K562 (cell line): ENCODE data around the gene PLCB1. TPM values are rescaled to one million over a fixed set of nuclear protein-coding genes. Genes with fewer than 3 reads are reported as not detected.

Experiments
- ATAC-seq: fragments of 200-7000 bp; cut with Tn5 transposase; 3 replicates; pipeline ENCODE4 v1.9.1; 2020; ENCODE audit warnings: moderate library complexity
- BruUV-seq: library from RNA; stranded (reverse); fragments of 400-500 nt; replicated peaks from 2 replicates; lab custom pipeline; 2021; lab: Mats Ljungman, UMichigan
- CTCF ChIA-PET: fragments of 300-600 bp; formaldehyde crosslinking; extraction: SDS; loops from one replicate; lab custom pipeline; 2021; ENCODE audit warnings: low intra/inter-chr PET ratio; lab: Yijun Ruan, JAX
- POLR2A ChIA-PET: fragments of 300-600, 350-650 bp; sonication (Branson Sonifier 250); formaldehyde crosslinking; extraction: SDS; loops from one replicate; lab custom pipeline; 2021; ENCODE audit warnings: antibody characterized with exemption, inconsistent platforms; lab: Yijun Ruan, JAX
- DNase-seq, 4 experiments: peaks; one replicate each; pipeline versions ENCODE4 v3.0.0 to v3.0.0-alpha.2; 2011 to 2018; ENCODE audit warnings: low spot score in 3 of 4, mixed read lengths in 3 of 4; ENCODE audit errors: extremely low read depth in 1 of 4
- FAIRE-seq: peaks from 2 replicates; lab custom pipeline; 2011; peaks lifted over from hg19 to GRCh38; lab: Jason Lieb, UNC
- H2AFZ ChIP-seq: 2 replicates; pipeline ENCODE4 v1.6.0; 2011; ENCODE audit warnings: low read depth, low read length, control low read depth, inconsistent platforms
- H3K27ac ChIP-seq: fragments of 200-600 bp; 3 replicates; pipeline ENCODE4 v1.8.0; 2011; ENCODE audit warnings: low read depth, mild to moderate bottlenecking, control low read depth, inconsistent platforms, low read length, moderate library complexity, mixed read lengths; ENCODE audit errors: extremely low read depth
- H3K27me3 ChIP-seq, 2 experiments: fragments of 300-600 bp in 1 of 2; 2 replicates in 1 of 2; 3 replicates in 1 of 2; pipeline versions ENCODE4 v1.6.0 to v1.8.0; 2011; ENCODE audit warnings: inconsistent platforms in 2 of 2, low read length in 2 of 2, mild to moderate bottlenecking in 1 of 2, mixed read lengths in 1 of 2, moderate library complexity in 1 of 2; ENCODE audit not compliant: control insufficient read depth in 2 of 2, insufficient read depth in 2 of 2
- H3K36me3 ChIP-seq: fragments of 300-600 bp; 3 replicates; pipeline ENCODE4 v1.8.0; 2011; ENCODE audit warnings: mild to moderate bottlenecking, low read length, inconsistent platforms; ENCODE audit not compliant: control insufficient read depth, insufficient read depth
- H3K4me1 ChIP-seq, 2 experiments: fragments of 200-600 bp in 1 of 2; replicated peaks in 1 of 2; 2 replicates in 1 of 2; 3 replicates in 1 of 2; pipeline versions ENCODE4 v1.5.1 to v1.8.0; 2011; ENCODE audit warnings: inconsistent platforms in 2 of 2, low read length in 2 of 2, mild to moderate bottlenecking in 1 of 2, mixed read lengths in 1 of 2, moderate library complexity in 1 of 2; ENCODE audit not compliant: control insufficient read depth in 2 of 2, insufficient read depth in 2 of 2
- H3K4me2 ChIP-seq: 2 replicates; pipeline ENCODE4 v1.6.1; 2011; ENCODE audit warnings: low read length, control low read depth, inconsistent platforms, mixed read lengths; ENCODE audit not compliant: insufficient read depth
- H3K4me3 ChIP-seq: fragments of 200-600 bp; sonication (generic), shearing (Covaris generic); 2 replicates; pipeline ENCODE4 v1.5.1; 2016; ENCODE audit warnings: control low read depth, inconsistent platforms
- H3K79me2 ChIP-seq: fragments of 200-600 bp; 3 replicates; pipeline ENCODE4 v1.8.0; 2011; ENCODE audit warnings: low read length, inconsistent platforms; ENCODE audit not compliant: control insufficient read depth, insufficient read depth
- H3K9ac ChIP-seq, 2 experiments: 2 replicates each; pipeline versions ENCODE4 v1.6.0 to v1.6.1; 2011; ENCODE audit warnings: low read depth in 2 of 2, low read length in 2 of 2, control low read depth in 1 of 2, inconsistent platforms in 1 of 2, mild to moderate bottlenecking in 1 of 2, mixed read lengths in 1 of 2; ENCODE audit not compliant: insufficient read depth in 1 of 2
- H3K9me1 ChIP-seq: one replicate; pipeline ENCODE4 v1.6.0; 2011; ENCODE audit warnings: inconsistent platforms, mild to moderate bottlenecking, low read length, moderate library complexity; ENCODE audit not compliant: control insufficient read depth, insufficient read depth
- H3K9me3 ChIP-seq: replicated peaks from 2 replicates; pipeline ENCODE4 v1.5.1; 2011; ENCODE audit warnings: low read depth, low read length, inconsistent platforms; ENCODE audit not compliant: control insufficient read depth, insufficient read depth
- H4K20me1 ChIP-seq: replicated peaks from 2 replicates; pipeline ENCODE4 v1.6.1; 2011; ENCODE audit warnings: low read length, inconsistent platforms, mixed read lengths; ENCODE audit not compliant: control insufficient read depth, insufficient read depth
- MECOM ChIP-seq: fragments of 250-450 bp; sonication (Bioruptor Pico); IDR thresholded peaks from 2 replicates; pipeline ENCODE4 v1.8.0; 2022; ENCODE audit warnings: inconsistent platforms
- XRCC3 ChIP-seq: fragments of 450-650 bp; IDR thresholded peaks from 2 replicates; pipeline ENCODE4 v1.6.1; 2017; ENCODE audit warnings: mild to moderate bottlenecking, moderate library complexity
- WGBS: fragments of 100-300 bp; shearing (Covaris generic); methylation state at CpG from one replicate; pipeline ENCODE4 v1.1.6; 2016; ENCODE audit warnings: low coverage, mixed read lengths; ENCODE audit not compliant: insufficient coverage; ENCODE audit errors: missing lambda C conversion rate; 5-methylcytosine and 5-hydroxymethylcytosine counted together
- in situ Hi-C: fragments of 300-500 bp; cut with MboI; formaldehyde crosslinking; loops from 4 replicates; pipeline ENCODE4 v1.15.0; 2018; ENCODE audit warnings: inconsistent platforms, mixed read lengths
- intact Hi-C: fragments of 100-400 bp; cut with micrococcal nuclease; formaldehyde crosslinking; loops from 2 replicates; pipeline ENCODE4 v1.14.2; 2022
- polyA plus RNA-seq, 8 experiments: library from polyadenylated mRNA; depleted of rRNA in 4 of 8; stranded (reverse) in 5 of 8; unstranded in 3 of 8; fragments of >200 nt; fragmentation: Nextera tagmentation in 2 of 8; fragmentation: Illumina TruSeq in 1 of 8; extraction: Ambion mirVana in 2 of 8; extraction: Trizol in 1 of 8; gene quantifications; 2 replicates each; pipeline versions ENCODE4 v1.2.1 to v1.2.3, GENCODE V29; 2011 to 2014; ENCODE audit warnings: inconsistent platforms in 1 of 8, missing spikeins in 1 of 8
- total RNA-seq, 7 experiments: library from RNA; depleted of rRNA in 6 of 7; stranded (reverse); fragments of >200 nt in 6 of 7; fragmentation: Illumina TruSeq in 2 of 7; extraction: Trizol in 2 of 7; gene quantifications; 2 replicates each; pipeline versions ENCODE4 v1.2.1 to v1.2.3, GENCODE V29; 2011 to 2021; ENCODE audit warnings: low replicate concordance in 1 of 7
- TF ChIP-seq, protein P1 (sequence below): sonication (generic); formaldehyde crosslinking; IDR thresholded peaks from 2 replicates; pipeline ENCODE4 v1.9.0; 2022; ENCODE audit warnings: mild to moderate bottlenecking, missing genetic modification reagents
- TF ChIP-seq, protein P2 (sequence below), 3 experiments: fragments of 200-800 bp in 1 of 3; fragments of 250-450 bp in 1 of 3; fragments of 450-650 bp in 1 of 3; sonication (Bioruptor Pico) in 1 of 3; sonication (Bioruptor generic) in 1 of 3; formaldehyde crosslinking in 1 of 3; IDR thresholded peaks; 2 replicates each; pipeline versions ENCODE4 v1.6.1 to v1.8.0; 2016 to 2022; ENCODE audit warnings: mild to moderate bottlenecking in 2 of 3, missing genetic modification characterization in 2 of 3, missing compliant biosample characterization in 1 of 3, moderate library complexity in 1 of 3
- TF ChIP-seq, protein P3 (sequence below): fragments of 250-450 bp; sonication (Bioruptor Pico); IDR thresholded peaks from 2 replicates; pipeline ENCODE4 v1.9.0; 2021; ENCODE audit warnings: mild to moderate bottlenecking, inconsistent platforms
- TF ChIP-seq, protein P4 (sequence below): sonication (generic); formaldehyde crosslinking; IDR thresholded peaks from 2 replicates; pipeline ENCODE4 v1.8.0; 2022; ENCODE audit warnings: missing genetic modification reagents, mild to moderate bottlenecking, moderate library complexity, borderline replicate concordance

Gene PLCB1
- total and polyA plus RNA-seq, 9 of the 15 experiments (the other 6 are each of a cell fraction or from before 2014, with no cell fraction given): 0.34 to 3.1 (median 1.3) TPM

DNA sequence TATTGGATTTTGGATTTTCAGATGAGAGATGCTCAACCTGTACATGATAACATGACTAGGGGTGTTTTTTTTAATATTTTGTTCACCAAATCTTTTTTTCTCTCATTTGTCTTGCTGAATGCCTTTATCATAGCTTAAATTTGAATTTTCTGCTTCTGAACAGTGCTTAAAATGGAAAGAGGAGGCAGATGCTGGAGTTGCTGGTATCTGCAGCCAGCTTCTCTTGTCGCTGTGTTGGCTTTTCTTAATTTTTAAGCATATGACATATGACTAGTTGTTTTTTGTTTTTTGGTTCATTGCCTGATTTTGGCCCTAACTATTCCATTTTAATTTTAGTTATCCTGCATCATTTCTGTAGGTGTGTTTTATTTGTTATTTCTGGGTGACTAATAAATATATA lies 196.1 kb downstream of the PLCB1 start (continued):
- TF ChIP-seq, protein P1, sequence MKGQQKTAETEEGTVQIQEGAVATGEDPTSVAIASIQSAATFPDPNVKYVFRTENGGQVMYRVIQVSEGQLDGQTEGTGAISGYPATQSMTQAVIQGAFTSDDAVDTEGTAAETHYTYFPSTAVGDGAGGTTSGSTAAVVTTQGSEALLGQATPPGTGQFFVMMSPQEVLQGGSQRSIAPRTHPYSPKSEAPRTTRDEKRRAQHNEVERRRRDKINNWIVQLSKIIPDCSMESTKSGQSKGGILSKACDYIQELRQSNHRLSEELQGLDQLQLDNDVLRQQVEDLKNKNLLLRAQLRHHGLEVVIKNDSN: no peak

DNA sequence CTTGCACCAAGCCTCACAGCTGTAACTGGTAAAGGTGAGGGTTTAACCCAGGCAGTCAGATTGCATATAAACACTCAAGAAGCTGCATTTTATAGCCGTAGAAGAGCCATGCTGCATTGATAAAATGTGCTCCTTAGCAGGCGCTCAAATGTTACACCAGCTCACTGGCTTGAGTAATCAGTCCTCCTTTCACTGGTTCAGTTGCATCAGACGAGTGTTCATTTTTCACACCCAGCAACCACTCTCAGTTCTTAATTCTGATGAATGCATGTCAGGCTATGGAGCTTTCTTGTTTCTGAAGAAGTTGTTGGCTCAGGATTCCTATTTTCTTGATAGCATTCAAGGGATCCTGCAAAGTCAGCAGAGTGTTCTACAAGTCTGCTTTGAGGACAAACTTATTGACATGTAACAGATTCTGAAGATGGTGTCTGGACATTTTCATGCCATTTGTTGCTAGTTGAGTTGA lies 198.3 kb downstream of the PLCB1 start:
- no peaks in the 10 kb centered on the region for H4K20me1 ChIP-seq
- H3K27me3 ChIP-seq: no peaks in the 10 kb centered on the region
- H2AFZ ChIP-seq: no peak overlapping the region
- POLR2A ChIA-PET: interaction anchor here (0.5 kb wide), 1 partner anchor 339 kb away, joined by 3 read pairs; no protein-coding TSS in a partner anchor
- H3K4me3 ChIP-seq: no peak overlapping the region
- 3% methylated on average over 3 of the region's 3 CpGs for WGBS
- in situ Hi-C loops (no loop called here), intact Hi-C loops (no loop called here)
- CTCF ChIA-PET: no interaction called here
- H3K36me3 ChIP-seq: no peaks in the 10 kb centered on the region
- no peak for DNase-seq
- H3K27ac ChIP-seq: no peak overlapping the region
- H3K4me2 ChIP-seq: no peak overlapping the region
- ATAC-seq: no peak
- no peaks in the 10 kb centered on the region for H3K9me3 ChIP-seq
- H3K79me2 ChIP-seq: no peaks in the 10 kb centered on the region
- TF ChIP-seq, protein P2, sequence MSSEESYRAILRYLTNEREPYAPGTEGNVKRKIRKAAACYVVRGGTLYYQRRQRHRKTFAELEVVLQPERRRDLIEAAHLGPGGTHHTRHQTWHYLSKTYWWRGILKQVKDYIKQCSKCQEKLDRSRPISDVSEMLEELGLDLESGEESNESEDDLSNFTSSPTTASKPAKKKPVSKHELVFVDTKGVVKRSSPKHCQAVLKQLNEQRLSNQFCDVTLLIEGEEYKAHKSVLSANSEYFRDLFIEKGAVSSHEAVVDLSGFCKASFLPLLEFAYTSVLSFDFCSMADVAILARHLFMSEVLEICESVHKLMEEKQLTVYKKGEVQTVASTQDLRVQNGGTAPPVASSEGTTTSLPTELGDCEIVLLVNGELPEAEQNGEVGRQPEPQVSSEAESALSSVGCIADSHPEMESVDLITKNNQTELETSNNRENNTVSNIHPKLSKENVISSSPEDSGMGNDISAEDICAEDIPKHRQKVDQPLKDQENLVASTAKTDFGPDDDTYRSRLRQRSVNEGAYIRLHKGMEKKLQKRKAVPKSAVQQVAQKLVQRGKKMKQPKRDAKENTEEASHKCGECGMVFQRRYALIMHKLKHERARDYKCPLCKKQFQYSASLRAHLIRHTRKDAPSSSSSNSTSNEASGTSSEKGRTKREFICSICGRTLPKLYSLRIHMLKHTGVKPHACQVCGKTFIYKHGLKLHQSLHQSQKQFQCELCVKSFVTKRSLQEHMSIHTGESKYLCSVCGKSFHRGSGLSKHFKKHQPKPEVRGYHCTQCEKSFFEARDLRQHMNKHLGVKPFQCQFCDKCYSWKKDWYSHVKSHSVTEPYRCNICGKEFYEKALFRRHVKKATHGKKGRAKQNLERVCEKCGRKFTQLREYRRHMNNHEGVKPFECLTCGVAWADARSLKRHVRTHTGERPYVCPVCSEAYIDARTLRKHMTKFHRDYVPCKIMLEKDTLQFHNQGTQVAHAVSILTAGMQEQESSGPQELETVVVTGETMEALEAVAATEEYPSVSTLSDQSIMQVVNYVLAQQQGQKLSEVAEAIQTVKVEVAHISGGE (CRISPR knock-in tag; IDR thresholded peaks at IDR 0.05): no peak
- TF ChIP-seq MECOM (no peak), XRCC3 (no peak)
- TF ChIP-seq, protein P3, sequence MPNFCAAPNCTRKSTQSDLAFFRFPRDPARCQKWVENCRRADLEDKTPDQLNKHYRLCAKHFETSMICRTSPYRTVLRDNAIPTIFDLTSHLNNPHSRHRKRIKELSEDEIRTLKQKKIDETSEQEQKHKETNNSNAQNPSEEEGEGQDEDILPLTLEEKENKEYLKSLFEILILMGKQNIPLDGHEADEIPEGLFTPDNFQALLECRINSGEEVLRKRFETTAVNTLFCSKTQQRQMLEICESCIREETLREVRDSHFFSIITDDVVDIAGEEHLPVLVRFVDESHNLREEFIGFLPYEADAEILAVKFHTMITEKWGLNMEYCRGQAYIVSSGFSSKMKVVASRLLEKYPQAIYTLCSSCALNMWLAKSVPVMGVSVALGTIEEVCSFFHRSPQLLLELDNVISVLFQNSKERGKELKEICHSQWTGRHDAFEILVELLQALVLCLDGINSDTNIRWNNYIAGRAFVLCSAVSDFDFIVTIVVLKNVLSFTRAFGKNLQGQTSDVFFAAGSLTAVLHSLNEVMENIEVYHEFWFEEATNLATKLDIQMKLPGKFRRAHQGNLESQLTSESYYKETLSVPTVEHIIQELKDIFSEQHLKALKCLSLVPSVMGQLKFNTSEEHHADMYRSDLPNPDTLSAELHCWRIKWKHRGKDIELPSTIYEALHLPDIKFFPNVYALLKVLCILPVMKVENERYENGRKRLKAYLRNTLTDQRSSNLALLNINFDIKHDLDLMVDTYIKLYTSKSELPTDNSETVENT (CRISPR knock-in tag): no peak
- TF ChIP-seq, protein P4, sequence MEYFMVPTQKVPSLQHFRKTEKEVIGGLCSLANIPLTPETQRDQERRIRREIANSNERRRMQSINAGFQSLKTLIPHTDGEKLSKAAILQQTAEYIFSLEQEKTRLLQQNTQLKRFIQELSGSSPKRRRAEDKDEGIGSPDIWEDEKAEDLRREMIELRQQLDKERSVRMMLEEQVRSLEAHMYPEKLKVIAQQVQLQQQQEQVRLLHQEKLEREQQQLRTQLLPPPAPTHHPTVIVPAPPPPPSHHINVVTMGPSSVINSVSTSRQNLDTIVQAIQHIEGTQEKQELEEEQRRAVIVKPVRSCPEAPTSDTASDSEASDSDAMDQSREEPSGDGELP (CRISPR knock-in tag): no peak
- no peak overlapping the region for H3K9ac ChIP-seq
- no peaks in the 10 kb centered on the region for H3K4me1 ChIP-seq
- no peak for FAIRE-seq
- no TSS peak for BruUV-seq
- H3K9me1 ChIP-seq: no peaks in the 10 kb centered on the region
